ENCODE measurements around the gene MAGEB6B.
"Not testable (repeated sequence)": the region's sequence is repeated elsewhere in the genome, so short reads cannot be mapped to it uniquely, and the experiment has no call there.

The MAGEB6B gene

GRCh38 chrX:26160301-26160700 lies at the start of gene MAGEB6B:
Gene MAGEB6B (plus strand): TSS chrX:26160601. CDS start chrX:26160601, 0 bp downstream.
- Mint-ChIP-seq H3K9me3 (peaks cover 3% of the 10 kb centered on the region), H3K4me3 (no peak within 1 kb of the TSS), H3K4me1 (ENCODE audit: low read depth) (no peaks in the 10 kb centered on the region), H3K36me3 (ENCODE audit: low read depth) (no peaks in the 10 kb centered on the region), H3K27ac (no peak within 1 kb of the TSS), H3K27me3 (ENCODE audit: low read depth) (no peaks in the 10 kb centered on the region)

- no peaks in the 10 kb centered on the region for H3K4me1 Mint-ChIP-seq (ENCODE audit: low read depth)
- H3K27me3 Mint-ChIP-seq (ENCODE audit: low read depth) = no peaks in the 10 kb centered on the region
- no peaks in the 10 kb centered on the region for H3K9me3 Mint-ChIP-seq
- H3K4me3 Mint-ChIP-seq = no peak within 1 kb of the TSS
- H3K36me3 Mint-ChIP-seq (ENCODE audit: low read depth) = no peaks in the 10 kb centered on the region
- no peak within 1 kb of the TSS for H3K27ac Mint-ChIP-seq
Observed at GRCh38 chrX:26138274-26138673, 22.1 kb upstream of the MAGEB6B start, which contains the start of gene MAGEB18. Gene MAGEB18 (plus strand): TSS chrX:26138343. CDS start chrX:26138986, 643 bp downstream.

GRCh38 chrX:26146024-26146423 lies 14.4 kb upstream of the MAGEB6B start:
- Mint-ChIP-seq H3K27me3 (ENCODE audit: low read depth) (no peaks in the 10 kb centered on the region), H3K36me3 (ENCODE audit: low read depth) (no peaks in the 10 kb centered on the region), H3K4me1 (ENCODE audit: low read depth) (no peaks in the 10 kb centered on the region), H3K27ac (no peak overlapping the region), H3K9me3 (no peaks in the 10 kb centered on the region), H3K4me3 (no peak overlapping the region)

GRCh38 chrX:26192204-26192603 lies 31.8 kb downstream of the MAGEB6B start, which contains the start of gene MAGEB6:
Gene MAGEB6 (plus strand): TSS chrX:26192440. CDS start chrX:26193847, 1,407 bp downstream.
- Mint-ChIP-seq H3K4me1 (ENCODE audit: low read depth) (no peaks in the 10 kb centered on the region), H3K36me3 (ENCODE audit: low read depth) (no peaks in the 10 kb centered on the region), H3K27ac (no peak within 1 kb of the TSS), H3K27me3 (ENCODE audit: low read depth) (no peaks in the 10 kb centered on the region), H3K4me3 (no peak within 1 kb of the TSS), H3K9me3 (peaks cover 6% of the 10 kb centered on the region)

DNA sequence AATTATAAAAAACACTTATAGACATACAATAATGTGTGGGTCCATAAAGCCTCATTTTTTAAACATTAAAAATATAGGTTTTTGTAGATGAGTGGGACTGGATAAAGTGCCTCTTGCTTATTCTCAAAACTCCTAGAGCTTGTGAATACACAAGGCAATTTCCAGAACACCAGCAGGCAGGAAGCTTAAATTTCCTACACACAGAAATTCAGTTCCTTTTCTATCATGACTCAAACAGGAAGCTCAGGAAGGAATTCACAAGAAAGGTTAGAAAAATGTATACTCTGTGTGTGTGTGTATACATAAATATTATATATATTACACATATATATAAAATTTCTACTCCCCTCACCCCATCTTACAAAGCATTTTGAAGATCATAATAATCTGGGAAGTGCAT lies 43.2 kb downstream of the MAGEB6B start:
- Mint-ChIP-seq H3K27me3 (ENCODE audit: low read depth) (no peaks in the 10 kb centered on the region), H3K27ac (no peak overlapping the region), H3K36me3 (ENCODE audit: low read depth) (no peaks in the 10 kb centered on the region), H3K4me1 (ENCODE audit: low read depth) (no peaks in the 10 kb centered on the region), H3K4me3 (no peak overlapping the region), H3K9me3 (no peaks in the 10 kb centered on the region)

DNA sequence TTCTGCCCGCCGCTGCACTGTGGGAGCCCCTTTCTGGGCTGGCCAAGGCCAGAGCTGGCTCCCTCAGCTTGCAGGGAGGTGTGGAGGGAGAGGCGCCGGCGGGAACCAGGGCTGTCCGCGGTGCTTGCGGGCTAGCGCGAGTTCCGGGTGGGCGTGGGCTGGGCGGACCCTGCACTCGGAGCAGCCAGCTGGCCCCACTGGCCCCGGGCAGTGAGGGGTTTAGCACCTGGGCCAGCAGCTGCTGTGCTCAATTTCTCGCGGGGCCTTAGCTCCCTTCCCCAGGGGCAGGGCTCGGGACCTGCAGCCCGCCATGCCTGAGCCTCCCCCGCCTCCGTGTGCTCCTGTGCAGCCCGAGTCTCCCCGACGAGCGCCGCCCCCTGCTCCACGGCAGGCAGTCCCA lies 44.3 kb downstream of the MAGEB6B start:
- not testable (repeated sequence) for H3K9me3 Mint-ChIP-seq; H3K4me3 Mint-ChIP-seq; H3K4me1 Mint-ChIP-seq (ENCODE audit: low read depth); H3K27ac Mint-ChIP-seq; H3K36me3 Mint-ChIP-seq (ENCODE audit: low read depth); H3K27me3 Mint-ChIP-seq (ENCODE audit: low read depth)

DNA sequence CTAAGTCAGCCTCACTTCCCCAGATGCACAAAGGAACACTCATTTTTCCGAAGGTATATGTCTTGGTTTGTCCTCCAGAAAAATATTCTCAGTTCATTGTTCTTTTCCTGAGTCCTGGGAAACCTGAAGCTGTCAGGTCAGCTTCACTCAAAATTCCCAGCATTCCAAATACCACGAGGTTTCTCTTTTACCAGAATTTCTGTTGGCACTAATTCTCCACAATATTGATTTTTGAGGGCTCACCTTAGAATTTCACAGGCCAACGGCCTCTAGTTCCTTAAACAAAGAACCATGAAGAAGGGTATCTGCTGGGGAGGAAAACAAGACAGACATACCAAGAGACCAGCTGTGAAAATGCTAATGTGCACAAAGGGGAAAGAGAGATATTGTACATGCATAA lies 47.6 kb downstream of the MAGEB6B start:
- Mint-ChIP-seq H3K4me1 (ENCODE audit: low read depth) (no peaks in the 10 kb centered on the region), H3K9me3 (peaks cover under 1% of the 10 kb centered on the region), H3K27me3 (ENCODE audit: low read depth) (no peaks in the 10 kb centered on the region), H3K36me3 (ENCODE audit: low read depth) (no peaks in the 10 kb centered on the region), H3K27ac (no peak overlapping the region), H3K4me3 (no peak overlapping the region)

Data from T-helper 1 cell treated with Interleukin-12 subunit alpha and Interleukin-12 subunit beta and Interleukin-4 antibody, amounts not matched to agents 30 μg/mL and 1 μg/mL, for 36 hours (primary cell).